Sigmoid colon (tissue), 7 donors: ENCODE measurements around the gene PGM5. TPM values are rescaled to one million over a fixed set of nuclear protein-coding genes. Genes with fewer than 3 reads are reported as not detected.

Experiments
- DNase-seq: peaks from one replicate; pipeline ENCODE4 v3.0.0-alpha.2; 2019
- H3K27ac ChIP-seq, 4 donors: fragments of 200-600 bp; sonication (generic); one replicate each; pipeline ENCODE4 v1.5.1; 2016 to 2019; ENCODE audit warnings: mild to moderate bottlenecking in 1 of 4
- H3K27me3 ChIP-seq, 3 donors: fragments of 200-600 bp; sonication (generic); one replicate each; pipeline ENCODE4 v1.5.1; 2019; ENCODE audit warnings: mild to moderate bottlenecking in 1 of 3
- H3K36me3 ChIP-seq, 4 donors: fragments of 200-600 bp; sonication (generic); one replicate each; pipeline ENCODE4 v1.5.1; 2016 to 2019
- H3K4me1 ChIP-seq, 4 donors: fragments of 200-600 bp; sonication (generic); one replicate each; pipeline ENCODE4 v1.5.1; 2017 to 2019
- H3K4me3 ChIP-seq, 4 donors: fragments of 200-600 bp; sonication (generic); one replicate each; pipeline ENCODE4 v1.5.1; 2017 to 2019; ENCODE audit warnings: mild to moderate bottlenecking in 2 of 4, moderate library complexity in 1 of 4
- H3K9me3 ChIP-seq, 4 donors: fragments of 200-600 bp in 3 of 4; sonication (generic) in 3 of 4; one replicate each; pipeline versions ENCODE4 v1.5.1 to v1.6.1; 2013 to 2019
- CTCF ChIP-seq, 4 experiments: fragments of 450-650 bp in 3 of 4; fragments of 200-600 bp in 1 of 4; IDR thresholded peaks; one replicate each; pipeline ENCODE4 v1.5.1; 2016 to 2019; ENCODE audit warnings: antibody characterized with exemption in 4 of 4, mild to moderate bottlenecking in 3 of 4, moderate library complexity in 2 of 4
- EP300 ChIP-seq, 4 donors: sonication (generic); formaldehyde crosslinking; IDR thresholded peaks; one replicate each; pipeline ENCODE4 v1.6.1; 2017; ENCODE audit warnings: antibody characterized with exemption in 4 of 4
- POLR2A ChIP-seq, 2 donors: fragments of 450-650 bp; IDR thresholded peaks; one replicate each; pipeline ENCODE4 v1.6.1; 2016; ENCODE audit warnings: antibody characterized with exemption in 2 of 2, mild to moderate bottlenecking in 2 of 2, moderate library complexity in 2 of 2
- POLR2AphosphoS5 ChIP-seq, 4 donors: sonication (generic); formaldehyde crosslinking; IDR thresholded peaks; one replicate each; pipeline ENCODE4 v1.6.1; 2017; ENCODE audit warnings: antibody characterized with exemption in 4 of 4
- WGBS, 2 donors: extraction: QIAGEN DNeasy Blood & Tissue Kit; methylation state at CpG; one replicate each; pipeline ENCODE4 v1.1.7; 2013; 5-methylcytosine and 5-hydroxymethylcytosine counted together
- intact Hi-C: fragments of 100-400 bp; cut with DNase I; formaldehyde crosslinking; loops from one replicate; pipeline ENCODE4 v1.15.1; 2023
- polyA plus RNA-seq, 3 donors: library from polyadenylated mRNA; stranded (reverse); fragments of 200-250 nt; gene quantifications; one replicate each; pipeline ENCODE4 v1.2.3, GENCODE V29; 2013
- total RNA-seq, 4 donors: library from RNA; depleted of rRNA; stranded (reverse); fragments of >200 nt; gene quantifications; one replicate each; pipeline ENCODE4 v1.1.0, GENCODE V29; 2016
- donor health status: healthy with polysubstance abuse.
- donor health status: Bipolar disorder and iron deficiency.
- donor health status: healthy.

PGM5 gene
- total and polyA plus RNA-seq, 7 donors = 3.9 to 670 (median 547) TPM

GRCh38 chr9:68502279-68502678 lies 145.9 kb downstream of the PGM5 start:
- no peaks in the 10 kb centered on the region for H3K27me3 ChIP-seq
- intact Hi-C loops = loop anchor here (10.0 kb wide), 1 partner anchor 147 kb away; the partner anchor contains the start of gene PGM5
- peaks cover 21 to 78% (median 23%) of the 10 kb centered on the region in 4 donors for H3K36me3 ChIP-seq
- TF ChIP-seq EP300 (IDR thresholded peaks at IDR 0.05) = no peak
- TF ChIP-seq POLR2AphosphoS5 (IDR thresholded peaks at IDR 0.05) = no peak
- no peak for TF ChIP-seq CTCF (IDR thresholded peaks at IDR 0.05)
- no peak for TF ChIP-seq POLR2A (IDR thresholded peaks at IDR 0.05)
- H3K4me1 ChIP-seq = peaks cover 0 to 53% (median 42%) of the 10 kb centered on the region in 4 donors
- WGBS, 2 donors = 68 to 71% methylated on average over 4 of the region's 4 CpGs
- H3K4me3 ChIP-seq = no peak overlapping the region
- no peaks in the 10 kb centered on the region for H3K9me3 ChIP-seq
- peak overlapping the region; percentile 74 to 90 (median 85) for H3K27ac ChIP-seq
- no peak for DNase-seq

GRCh38 chr9:68505681-68506409 lies 149.4 kb downstream of the PGM5 start:
- peak overlapping the region; percentile 63 to 90 (median 85) for H3K27ac ChIP-seq
- H3K9me3 ChIP-seq = no peaks in the 10 kb centered on the region
- 33 to 49% methylated on average over 4 of the region's 4 CpGs for whole genome bisulfite sequencing, 2 donors
- TF ChIP-seq POLR2AphosphoS5 (IDR thresholded peaks at IDR 0.05) (peak in 1 of 4 donors; percentile 19), EP300 (IDR thresholded peaks at IDR 0.05) (no peak)
- DNase-seq = no peak
- intact Hi-C loops = loop anchor here (10.0 kb wide), 1 partner anchor 151 kb away; the partner anchor contains the start of gene PGM5
- H3K27me3 ChIP-seq = no peaks in the 10 kb centered on the region
- no peak overlapping the region for H3K4me3 ChIP-seq
- peaks cover 5 to 58% (median 13%) of the 10 kb centered on the region in 4 donors for H3K36me3 ChIP-seq
- peaks cover 0 to 68% (median 47%) of the 10 kb centered on the region in 4 donors for H3K4me1 ChIP-seq

- H3K36me3 ChIP-seq = peaks cover 2 to 52% (median 9%) of the 10 kb centered on the region in 4 donors
- peaks cover 0 to 65% (median 41%) of the 10 kb centered on the region in 4 donors for H3K4me1 ChIP-seq
- intact Hi-C loops = loop anchor here (10.0 kb wide), 1 partner anchor 152 kb away; the partner anchor contains the start of gene PGM5
- WGBS, 2 donors = 96 to 98% methylated on average over 1 of the region's 1 CpG
- H3K4me3 ChIP-seq = no peak overlapping the region
- no peaks in the 10 kb centered on the region for H3K27me3 ChIP-seq
- H3K9me3 ChIP-seq = no peaks in the 10 kb centered on the region
- no peak for TF ChIP-seq EP300 (IDR thresholded peaks at IDR 0.05)
- no peak for TF ChIP-seq CTCF (IDR thresholded peaks at IDR 0.05)
- no peak for TF ChIP-seq POLR2AphosphoS5 (IDR thresholded peaks at IDR 0.05)
- TF ChIP-seq POLR2A (IDR thresholded peaks at IDR 0.05) = no peak
- peak overlapping the region; percentile 63 to 90 (median 85) for H3K27ac ChIP-seq
- no peak for DNase-seq
Measured at GRCh38 chr9:68506551-68506950, 150.1 kb downstream of the PGM5 start.

- peak overlapping the region; percentile 63 to 90 (median 85) for H3K27ac ChIP-seq
- H3K4me1 ChIP-seq = peaks cover 0 to 65% (median 40%) of the 10 kb centered on the region in 4 donors
- peaks cover 3 to 52% (median 10%) of the 10 kb centered on the region in 4 donors for H3K36me3 ChIP-seq
- DNase-seq = no peak
- 61 to 62% methylated on average over 7 of the region's 7 CpGs for WGBS, 2 donors
- no peak overlapping the region for H3K4me3 ChIP-seq
- no peak for TF ChIP-seq POLR2A (IDR thresholded peaks at IDR 0.05)
- TF ChIP-seq CTCF (IDR thresholded peaks at IDR 0.05) = peak; percentile 53 to 79 (median 74)
- TF ChIP-seq POLR2AphosphoS5 (IDR thresholded peaks at IDR 0.05) = peak in 2 of 4 donors; percentile 47 to 53
- no peak for TF ChIP-seq EP300 (IDR thresholded peaks at IDR 0.05)
- no peaks in the 10 kb centered on the region for H3K27me3 ChIP-seq
- no peaks in the 10 kb centered on the region for H3K9me3 ChIP-seq
- intact Hi-C loops = loop anchor here (10.0 kb wide), 1 partner anchor 152 kb away; the partner anchor contains the start of gene PGM5
Measured at GRCh38 chr9:68507130-68507805, 150.9 kb downstream of the PGM5 start.

- Histone ChIP-seq H3K27me3 (no peaks in the 10 kb centered on the region), H3K9me3 (no peaks in the 10 kb centered on the region), H3K36me3 (peaks cover 0 to 52% (median 8%) of the 10 kb centered on the region in 4 donors), H3K4me1 (peaks cover 0 to 65% (median 40%) of the 10 kb centered on the region in 4 donors), H3K27ac (peak overlapping the region; percentile 63 to 90 (median 85)), H3K4me3 (no peak overlapping the region)
- no peak for DNase-seq
- WGBS, 2 donors = 69 to 73% methylated on average over 2 of the region's 2 CpGs
- intact Hi-C loops = loop anchor here (10.0 kb wide), 1 partner anchor 153 kb away; the partner anchor contains the start of gene PGM5
- TF ChIP-seq POLR2AphosphoS5 (IDR thresholded peaks at IDR 0.05) (no peak), CTCF (IDR thresholded peaks at IDR 0.05) (no peak), POLR2A (IDR thresholded peaks at IDR 0.05) (no peak), EP300 (IDR thresholded peaks at IDR 0.05) (no peak)
Measured at GRCh38 chr9:68507806-68508145, 151.4 kb downstream of the PGM5 start.
